Measurements from ENCODE around the gene JMJD6. TPM values are rescaled to one million over a fixed set of nuclear protein-coding genes. Genes with fewer than 3 reads are reported as not detected.
"Not testable (repeated sequence)": the region's sequence is repeated elsewhere in the genome, so short reads cannot be mapped to it uniquely, and the experiment has no call there.

Gene JMJD6
- total and polyA plus RNA-seq, 9 of the 15 experiments (the other 6 are each of a cell fraction or from before 2014, with no cell fraction given) = 2.5 to 52.3 (median 36.3) TPM

DNA sequence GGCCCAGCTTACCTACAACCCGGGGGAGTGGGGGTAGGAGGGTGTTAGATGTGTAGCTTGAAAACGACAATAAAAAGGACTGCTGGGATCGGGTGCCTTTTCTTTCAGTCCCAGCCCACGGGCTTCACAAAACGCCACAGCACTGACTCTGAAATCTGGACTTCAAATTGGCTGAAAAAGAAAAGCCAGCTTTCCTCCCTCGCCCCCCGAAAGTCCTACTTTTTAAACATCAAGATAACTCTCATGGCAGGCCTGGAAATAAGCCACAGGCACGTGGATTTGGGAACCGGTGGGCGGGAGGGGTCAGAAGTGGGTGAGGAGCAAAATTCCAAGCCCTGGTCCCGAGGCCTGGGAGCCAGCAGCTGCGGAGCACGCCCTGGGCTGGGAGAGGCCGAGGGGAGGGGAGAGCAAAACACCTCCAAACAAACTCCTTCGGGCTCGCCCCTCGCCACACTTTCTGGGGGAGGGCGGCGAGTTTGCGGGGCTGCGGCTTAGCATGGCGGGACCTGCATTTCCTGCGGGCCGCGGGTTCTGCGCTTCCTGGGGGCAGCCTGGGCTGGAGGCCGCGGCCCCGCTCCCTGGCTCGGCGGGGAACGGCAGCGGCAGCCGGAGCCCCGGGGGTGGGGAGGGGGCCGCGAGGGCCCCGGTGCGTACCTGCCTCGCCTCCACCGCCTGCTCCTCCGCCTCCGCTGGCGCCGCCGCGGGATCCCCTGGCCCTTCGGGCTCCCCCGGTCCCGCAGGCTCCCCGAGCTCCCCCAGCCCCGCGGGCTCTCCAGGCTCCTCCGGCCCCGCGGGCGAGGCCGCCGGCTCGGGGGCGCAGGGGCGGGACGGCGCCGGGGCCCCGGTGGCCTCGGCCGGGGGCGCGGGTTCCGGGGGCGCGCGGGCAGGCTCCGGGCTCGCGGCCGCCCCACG is 16.2 kb downstream of the JMJD6 start:
- H3K9me3 ChIP-seq (replicated peaks; ENCODE audit: control insufficient read depth, insufficient read depth, low read depth, low read length); CTCF ChIA-PET (ENCODE audit: low intra/inter-chr PET ratio); intact Hi-C loops (cut with micrococcal nuclease); H4K20me1 ChIP-seq (replicated peaks; ENCODE audit: control insufficient read depth, insufficient read depth, low read length); H3K27me3 ChIP-seq (ENCODE audit: control insufficient read depth in 2 of 2, insufficient read depth in 2 of 2, low read length in 2 of 2); H3K79me2 ChIP-seq (ENCODE audit: control insufficient read depth, insufficient read depth, low read length); H3K27ac ChIP-seq (ENCODE audit: extremely low read depth, low read depth, low read length); in situ Hi-C loops (cut with MboI); BruUV-seq (replicated peaks); H3K9me1 ChIP-seq (ENCODE audit: control insufficient read depth, insufficient read depth, low read length): not testable (repeated sequence)
- peak; percentile 32 for FAIRE-seq
- peaks cover 28 to 35% of the 10 kb centered on the region in 2 experiments; a peak in 4 of 5 replicates for H3K4me1 ChIP-seq (replicated peaks in 1 of 2; ENCODE audit: control insufficient read depth in 2 of 2, insufficient read depth in 2 of 2, low read length in 2 of 2)
- H3K4me3 ChIP-seq = peak overlapping the region; percentile 42
- peaks cover 23% of the 10 kb centered on the region for H3K36me3 ChIP-seq (ENCODE audit: control insufficient read depth, insufficient read depth, low read length)
- POLR2A ChIA-PET = interaction anchor here (0.6 to 5.2 kb wide), 8 partner anchors 11 to 407 kb away, joined by 3 to 35 read pairs (median 6); partner anchors contain the start of genes JMJD6 and METTL23
- peak; percentile 13 for ATAC-seq
- 14% methylated on average over 35 of the region's 79 CpGs for WGBS (ENCODE audit: insufficient coverage, low coverage, missing lambda C conversion rate)
- H2AFZ ChIP-seq (ENCODE audit: low read depth, low read length) = peak overlapping the region; percentile 73
- H3K4me2 ChIP-seq (ENCODE audit: insufficient read depth, low read length) = peak overlapping the region; percentile 76
- H3K9ac ChIP-seq (ENCODE audit: insufficient read depth in 1 of 2, low read depth in 2 of 2, low read length in 2 of 2) = peak overlapping the region; percentile 53 to 89; a peak in 3 of 4 replicates
- peak in 2 of 4 experiments; percentile 56 to 59 for DNase-seq (ENCODE audit: extremely low read depth in 1 of 4, low spot score in 3 of 4)
- TF ChIP-seq, protein P1, sequence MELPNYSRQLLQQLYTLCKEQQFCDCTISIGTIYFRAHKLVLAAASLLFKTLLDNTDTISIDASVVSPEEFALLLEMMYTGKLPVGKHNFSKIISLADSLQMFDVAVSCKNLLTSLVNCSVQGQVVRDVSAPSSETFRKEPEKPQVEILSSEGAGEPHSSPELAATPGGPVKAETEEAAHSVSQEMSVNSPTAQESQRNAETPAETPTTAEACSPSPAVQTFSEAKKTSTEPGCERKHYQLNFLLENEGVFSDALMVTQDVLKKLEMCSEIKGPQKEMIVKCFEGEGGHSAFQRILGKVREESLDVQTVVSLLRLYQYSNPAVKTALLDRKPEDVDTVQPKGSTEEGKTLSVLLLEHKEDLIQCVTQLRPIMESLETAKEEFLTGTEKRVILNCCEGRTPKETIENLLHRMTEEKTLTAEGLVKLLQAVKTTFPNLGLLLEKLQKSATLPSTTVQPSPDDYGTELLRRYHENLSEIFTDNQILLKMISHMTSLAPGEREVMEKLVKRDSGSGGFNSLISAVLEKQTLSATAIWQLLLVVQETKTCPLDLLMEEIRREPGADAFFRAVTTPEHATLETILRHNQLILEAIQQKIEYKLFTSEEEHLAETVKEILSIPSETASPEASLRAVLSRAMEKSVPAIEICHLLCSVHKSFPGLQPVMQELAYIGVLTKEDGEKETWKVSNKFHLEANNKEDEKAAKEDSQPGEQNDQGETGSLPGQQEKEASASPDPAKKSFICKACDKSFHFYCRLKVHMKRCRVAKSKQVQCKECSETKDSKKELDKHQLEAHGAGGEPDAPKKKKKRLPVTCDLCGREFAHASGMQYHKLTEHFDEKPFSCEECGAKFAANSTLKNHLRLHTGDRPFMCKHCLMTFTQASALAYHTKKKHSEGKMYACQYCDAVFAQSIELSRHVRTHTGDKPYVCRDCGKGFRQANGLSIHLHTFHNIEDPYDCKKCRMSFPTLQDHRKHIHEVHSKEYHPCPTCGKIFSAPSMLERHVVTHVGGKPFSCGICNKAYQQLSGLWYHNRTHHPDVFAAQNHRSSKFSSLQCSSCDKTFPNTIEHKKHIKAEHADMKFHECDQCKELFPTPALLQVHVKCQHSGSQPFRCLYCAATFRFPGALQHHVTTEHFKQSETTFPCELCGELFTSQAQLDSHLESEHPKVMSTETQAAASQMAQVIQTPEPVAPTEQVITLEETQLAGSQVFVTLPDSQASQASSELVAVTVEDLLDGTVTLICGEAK (IDR thresholded peaks at IDR 0.05) = 0 out of 2 replicates have a peak, but pooled peaks have one; percentile 34
- TF ChIP-seq, protein P1 (CRISPR knock-in tag; IDR thresholded peaks at IDR 0.05) = not testable (repeated sequence)
- TF ChIP-seq RBFOX2 (IDR thresholded peaks at IDR 0.05; ENCODE audit: low read depth, low read length) = peak; percentile 51; the same call in 1 of the 2 replicates
- TF ChIP-seq ZFX (CRISPR knock-in tag; IDR thresholded peaks at IDR 0.05) = peak; percentile 39; the same call in 1 of the 2 replicates
- peak; percentile 84 for TF ChIP-seq L3MBTL2 (IDR thresholded peaks at IDR 0.05)
- TF ChIP-seq ZBTB17 (CRISPR knock-in tag; IDR thresholded peaks at IDR 0.05) = 0 out of 2 replicates have a peak, but pooled peaks have one; percentile 33
- peak; percentile 30; the same call in 1 of the 2 replicates for TF ChIP-seq POLR2G (IDR thresholded peaks at IDR 0.05; ENCODE audit: low read depth, low read length)
- TF ChIP-seq SMAD4 (CRISPR knock-in tag; conservative IDR thresholded peaks at IDR 0.05) = 0 out of 2 replicates have a peak, but pooled peaks have one; percentile 40
- TF ChIP-seq, protein P2, sequence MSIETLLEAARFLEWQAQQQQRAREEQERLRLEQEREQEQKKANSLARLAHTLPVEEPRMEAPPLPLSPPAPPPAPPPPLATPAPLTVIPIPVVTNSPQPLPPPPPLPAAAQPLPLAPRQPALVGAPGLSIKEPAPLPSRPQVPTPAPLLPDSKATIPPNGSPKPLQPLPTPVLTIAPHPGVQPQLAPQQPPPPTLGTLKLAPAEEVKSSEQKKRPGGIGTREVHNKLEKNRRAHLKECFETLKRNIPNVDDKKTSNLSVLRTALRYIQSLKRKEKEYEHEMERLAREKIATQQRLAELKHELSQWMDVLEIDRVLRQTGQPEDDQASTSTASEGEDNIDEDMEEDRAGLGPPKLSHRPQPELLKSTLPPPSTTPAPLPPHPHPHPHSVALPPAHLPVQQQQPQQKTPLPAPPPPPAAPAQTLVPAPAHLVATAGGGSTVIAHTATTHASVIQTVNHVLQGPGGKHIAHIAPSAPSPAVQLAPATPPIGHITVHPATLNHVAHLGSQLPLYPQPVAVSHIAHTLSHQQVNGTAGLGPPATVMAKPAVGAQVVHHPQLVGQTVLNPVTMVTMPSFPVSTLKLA (conservative IDR thresholded peaks at IDR 0.05) = peak in 1 of 2 experiments; percentile 35; a peak in 1 of 4 replicates
